NCI-H1105 (cell line): ENCODE data around the gene GNA14.
"Not testable (repeated sequence)": the region's sequence is repeated elsewhere in the genome, so short reads cannot be mapped to it uniquely, and the experiment has no call there.

ENCODE experiments used
- DNase-seq: peaks from one replicate; lab custom pipeline; 2025; lab: John Stamatoyannopoulos, UW

Gene GNA14

GRCh38 chr9:77489405-77490163 lies 158.5 kb downstream of the GNA14 start:
- DNase-seq = not testable (repeated sequence)

- no peak for DNase-seq
Measured at GRCh38 chr9:77488439-77489126, 159.5 kb downstream of the GNA14 start.

- DNase-seq = no peak
Measured at GRCh38 chr9:77486968-77487367, 161.2 kb downstream of the GNA14 start.

GRCh38 chr9:77486463-77486862 lies 161.7 kb downstream of the GNA14 start:
- DNase-seq = no peak

GRCh38 chr9:77475641-77476473 lies 172.3 kb downstream of the GNA14 start:
- no peak for DNase-seq

- no peak for DNase-seq
Measured at GRCh38 chr9:77474936-77475335, 173.2 kb downstream of the GNA14 start.

- no peak for DNase-seq
Measured at GRCh38 chr9:77472646-77473045, 175.5 kb downstream of the GNA14 start.

GRCh38 chr9:77471572-77471971 lies 176.6 kb downstream of the GNA14 start:
- no peak for DNase-seq

- no peak for DNase-seq
Measured at GRCh38 chr9:77469515-77470231, 178.4 kb downstream of the GNA14 start.

GRCh38 chr9:77464661-77465060 lies 183.5 kb downstream of the GNA14 start:
- DNase-seq = no peak

GRCh38 chr9:77463151-77463550 lies 185.0 kb downstream of the GNA14 start:
- no peak for DNase-seq

GRCh38 chr9:77462066-77462465 lies 186.1 kb downstream of the GNA14 start:
- no peak for DNase-seq

- DNase-seq = no peak
Measured at GRCh38 chr9:77460938-77461337, 187.2 kb downstream of the GNA14 start.

- DNase-seq = peak; percentile 58
Measured at GRCh38 chr9:77457916-77458592, 190.1 kb downstream of the GNA14 start.

GRCh38 chr9:77456829-77457437 lies 191.2 kb downstream of the GNA14 start:
- peak; percentile 33 for DNase-seq

GRCh38 chr9:77455312-77455927 lies 192.7 kb downstream of the GNA14 start:
- no peak for DNase-seq

- no peak for DNase-seq
Measured at GRCh38 chr9:77454663-77455062, 193.5 kb downstream of the GNA14 start.

- no peak for DNase-seq
Measured at GRCh38 chr9:77453825-77454647, 194.1 kb downstream of the GNA14 start.

GRCh38 chr9:77451507-77451906 lies 196.6 kb downstream of the GNA14 start:
- DNase-seq = no peak

GRCh38 chr9:77450085-77450475 lies 198.0 kb downstream of the GNA14 start:
- no peak for DNase-seq
